IMR-90 (cell line): ENCODE results near the gene PJA2. TPM values are rescaled to one million over a fixed set of nuclear protein-coding genes. Genes with fewer than 3 reads are reported as not detected.

ENCODE experiments used
- ATAC-seq: fragments of 200-7000 bp; cut with Tn5 transposase; 2 replicates; pipeline ENCODE4 v1.9.1; 2020; ENCODE audit warnings: low read depth, mild to moderate bottlenecking, moderate library complexity
- BruUV-seq: library from RNA; stranded (reverse); fragments of 400-500 nt; replicated peaks from 2 replicates; lab custom pipeline; 2021; lab: Mats Ljungman, UMichigan
- CTCF ChIA-PET: fragments of 300-600 bp; formaldehyde crosslinking; extraction: SDS; loops from one replicate; lab custom pipeline; 2021; ENCODE audit warnings: antibody characterized with exemption; lab: Yijun Ruan, JAX
- POLR2A ChIA-PET: fragments of 300-600 bp; sonication (Branson Sonifier 250); formaldehyde crosslinking; loops from one replicate; lab custom pipeline; 2022; ENCODE audit warnings: antibody characterized with exemption; ENCODE audit not compliant: unreplicated experiment; lab: Charles Lee
- DNase-seq: peaks from one replicate; pipeline ENCODE4 v3.0.0; 2013
- H2AFZ ChIP-seq: replicated peaks from 2 replicates; pipeline ENCODE3; 2013; ENCODE audit warnings: low read length, mild to moderate bottlenecking; ENCODE audit not compliant: poor library complexity
- H2AK5ac ChIP-seq: 2 replicates; pipeline ENCODE4 v1.6.1; 2013; ENCODE audit warnings: low read depth, low read length, inconsistent platforms
- H2AK9ac ChIP-seq: replicated peaks from 2 replicates; pipeline ENCODE3; 2013; ENCODE audit warnings: mild to moderate bottlenecking, low read depth, low read length, moderate library complexity; ENCODE audit not compliant: poor library complexity
- H2BK120ac ChIP-seq: 2 replicates; pipeline ENCODE4 v1.6.1; 2013; ENCODE audit warnings: low read depth, low read length, inconsistent platforms
- H2BK15ac ChIP-seq: 3 replicates; pipeline ENCODE4 v1.6.1; 2013; ENCODE audit warnings: low read depth, low read length, inconsistent platforms
- H2BK20ac ChIP-seq: 2 replicates; pipeline ENCODE4 v1.6.1; 2013; ENCODE audit warnings: low read depth, mild to moderate bottlenecking, inconsistent platforms, low read length, moderate library complexity
- H2BK5ac ChIP-seq: 2 replicates; pipeline ENCODE4 v1.6.1; 2013; ENCODE audit warnings: mild to moderate bottlenecking, low read depth, low read length, inconsistent platforms; ENCODE audit not compliant: poor library complexity, severe bottlenecking
- H3K14ac ChIP-seq: replicated peaks from 2 replicates; pipeline ENCODE4 v1.6.1; 2013; ENCODE audit warnings: low read depth, low read length, inconsistent platforms
- H3K18ac ChIP-seq: 2 replicates; pipeline ENCODE4 v1.6.1; 2013; ENCODE audit warnings: low read depth, low read length, control low read depth
- H3K23ac ChIP-seq: 2 replicates; pipeline ENCODE4 v1.6.1; 2013; ENCODE audit warnings: low read depth, low read length, inconsistent platforms
- H3K27ac ChIP-seq: 2 replicates; pipeline ENCODE4 v1.5.1; 2013; ENCODE audit warnings: mild to moderate bottlenecking, control low read depth, low read length; ENCODE audit not compliant: insufficient read depth
- H3K27me3 ChIP-seq: 2 replicates; pipeline ENCODE4 v1.6.1; 2013; ENCODE audit warnings: low read length; ENCODE audit not compliant: control insufficient read depth, insufficient read depth
- H3K36me3 ChIP-seq: 2 replicates; pipeline ENCODE4 v1.6.1; 2013; ENCODE audit warnings: low read length, mixed read lengths; ENCODE audit not compliant: control insufficient read depth, insufficient read depth
- H3K4ac ChIP-seq: 2 replicates; pipeline ENCODE4 v1.6.1; 2013; ENCODE audit warnings: low read depth, low read length, inconsistent platforms
- H3K4me1 ChIP-seq: 2 replicates; pipeline ENCODE4 v1.6.1; 2013; ENCODE audit warnings: low read length, mixed read lengths; ENCODE audit not compliant: control insufficient read depth, insufficient read depth
- H3K4me2 ChIP-seq: 2 replicates; pipeline ENCODE4 v1.6.1; 2013; ENCODE audit warnings: low read depth, mild to moderate bottlenecking, control low read depth, low read length, moderate library complexity
- H3K4me3 ChIP-seq: 2 replicates; pipeline ENCODE4 v1.5.1; 2013; ENCODE audit warnings: low read depth, mild to moderate bottlenecking, control low read depth, low read length, moderate library complexity; ENCODE audit not compliant: insufficient read depth
- H3K56ac ChIP-seq: 2 replicates; pipeline ENCODE4 v1.6.1; 2013; ENCODE audit warnings: low read length, inconsistent platforms; ENCODE audit not compliant: insufficient read depth; ENCODE audit errors: extremely low read depth
- H3K79me1 ChIP-seq, 2 experiments: 2 replicates each; pipeline ENCODE4 v1.6.1; 2013; ENCODE audit warnings: low read length in 2 of 2, inconsistent platforms in 1 of 2, low read depth in 1 of 2
- H3K9ac ChIP-seq: 2 replicates; pipeline ENCODE4 v1.6.1; 2013; ENCODE audit warnings: low read depth, low read length, control low read depth
- H3K9me1 ChIP-seq: 2 replicates; pipeline ENCODE4 v1.6.1; 2013; ENCODE audit warnings: low read length, inconsistent platforms; ENCODE audit not compliant: insufficient read depth
- H3K9me3 ChIP-seq: 2 replicates; pipeline ENCODE4 v1.6.1; 2013; ENCODE audit warnings: low read length; ENCODE audit not compliant: control insufficient read depth, insufficient read depth
- H4K20me1 ChIP-seq: 2 replicates; pipeline ENCODE4 v1.6.1; 2013; ENCODE audit warnings: low read length, inconsistent platforms; ENCODE audit not compliant: insufficient read depth
- H4K5ac ChIP-seq: 2 replicates; pipeline ENCODE4 v1.6.1; 2013; ENCODE audit warnings: mild to moderate bottlenecking, low read depth, low read length, control low read depth
- H4K8ac ChIP-seq, 2 experiments: 2 replicates each; pipeline ENCODE4 v1.6.1; 2013; ENCODE audit warnings: low read depth in 2 of 2, low read length in 2 of 2, control low read depth in 1 of 2, inconsistent platforms in 1 of 2
- H4K91ac ChIP-seq: 2 replicates; pipeline ENCODE4 v1.6.1; 2013; ENCODE audit warnings: low read depth, low read length, inconsistent platforms; ENCODE audit not compliant: insufficient read depth
- CEBPB ChIP-seq: IDR thresholded peaks from 2 replicates; pipeline ENCODE4 v1.6.1; 2012; ENCODE audit warnings: low read depth, low read length, improper control_type of control experiment
- WGBS, 2 experiments: methylation state at CpG; one replicate each; pipeline versions ENCODE4 v1.1.5 to v1.1.7; 2013; ENCODE audit warnings: missing lambda C conversion rate in 2 of 2; ENCODE audit not compliant: insufficient read length in 1 of 2; ENCODE audit errors: extremely low coverage in 2 of 2; 5-methylcytosine and 5-hydroxymethylcytosine counted together
- dilution Hi-C: fragments of 300-500 bp; cut with HindIII; formaldehyde crosslinking; loops from one replicate; pipeline ENCODE4 v1.14.3; 2018; ENCODE audit warnings: low sequenced_read_pairs; ENCODE audit not compliant: unreplicated experiment
- in situ Hi-C: fragments of 300-500 bp; cut with MboI; formaldehyde crosslinking; loops from 3 replicates; pipeline ENCODE4 v1.14.3; 2019; ENCODE audit warnings: low sequenced_read_pairs, inconsistent platforms, mixed read lengths
- intact Hi-C: fragments of 100-400 bp; cut with micrococcal nuclease; formaldehyde crosslinking; loops from 2 replicates; pipeline ENCODE4 v1.10.0; 2022
- polyA plus RNA-seq, 3 experiments: library from polyadenylated mRNA; depleted of rRNA; stranded (reverse); fragments of >200 nt; gene quantifications; 2 replicates each; pipeline ENCODE4 v1.2.3, GENCODE V29; 2012; ENCODE audit warnings: low replicate concordance in 1 of 3
- total RNA-seq: library from RNA; depleted of rRNA; stranded (reverse); fragments of >200 nt; gene quantifications from 2 replicates; pipeline ENCODE4 v1.2.3, GENCODE V29; 2012

PJA2 gene
- total and polyA plus RNA-seq, 2 of the 4 experiments (the other 2 are of a cell fraction), result 42.3 to 70.6 TPM

GRCh38 chr5:109421956-109422355, 12.2 kb upstream of the PJA2 start:
- CTCF ChIA-PET, result no interaction called here

More at GRCh38 chr5:109421956-109422355, 12.2 kb upstream of the PJA2 start:
- BruUV-seq, result no TSS peak
- Histone ChIP-seq H2AFZ (no peak overlapping the region), H4K91ac (no peak overlapping the region), H3K23ac (no peak overlapping the region), H3K4me3 (no peak overlapping the region), H2AK5ac (no peak overlapping the region), H3K56ac (no peak overlapping the region), H3K27ac (no peak overlapping the region), H3K9me3 (no peaks in the 10 kb centered on the region), H3K18ac (no peak overlapping the region), H3K36me3 (no peaks in the 10 kb centered on the region), H3K9me1 (no peaks in the 10 kb centered on the region), H4K5ac (no peak overlapping the region), H2BK15ac (no peak overlapping the region), H3K9ac (no peak overlapping the region), H3K79me1 (no peaks in the 10 kb centered on the region), H3K14ac (no peak overlapping the region), H2BK20ac (no peak overlapping the region), H3K4me1 (no peaks in the 10 kb centered on the region), H2BK120ac (no peak overlapping the region), H4K20me1 (no peaks in the 10 kb centered on the region), H4K8ac (no peak overlapping the region), H3K27me3 (no peaks in the 10 kb centered on the region; the same call in 1 of the 2 replicates), H2AK9ac (no peak overlapping the region), H2BK5ac (no peak overlapping the region), H3K4me2 (no peak overlapping the region), H3K4ac (no peak overlapping the region)
- ATAC-seq, result no peak
- intact Hi-C loops, result no loop called here
- WGBS, 2 experiments, result no CpG with 5 or more reads among the region's 2 CpGs
- no peak for DNase-seq
- in situ Hi-C loops, result no loop called here
- no peak for TF ChIP-seq CEBPB
- POLR2A ChIA-PET, result no interaction called here
- dilution Hi-C loops, result no loop called here
